Suppressor macrophage (primary cell): ENCODE results near the gene PRELP.

ENCODE experiments used
- DNase-seq, 4 experiments: peaks; one replicate each; pipeline ENCODE4 v3.0.0-alpha.2; 2020 to 2022

PRELP gene

GRCh38 chr1:203479646-203480045 is 4.0 kb downstream of the PRELP start:
- no peak for DNase-seq

- peak in 3 of 4 experiments; percentile 37 to 55 (median 53) for DNase-seq
These were observed 4.5 kb downstream of the PRELP start for GRCh38 chr1:203480084-203480483.

DNA sequence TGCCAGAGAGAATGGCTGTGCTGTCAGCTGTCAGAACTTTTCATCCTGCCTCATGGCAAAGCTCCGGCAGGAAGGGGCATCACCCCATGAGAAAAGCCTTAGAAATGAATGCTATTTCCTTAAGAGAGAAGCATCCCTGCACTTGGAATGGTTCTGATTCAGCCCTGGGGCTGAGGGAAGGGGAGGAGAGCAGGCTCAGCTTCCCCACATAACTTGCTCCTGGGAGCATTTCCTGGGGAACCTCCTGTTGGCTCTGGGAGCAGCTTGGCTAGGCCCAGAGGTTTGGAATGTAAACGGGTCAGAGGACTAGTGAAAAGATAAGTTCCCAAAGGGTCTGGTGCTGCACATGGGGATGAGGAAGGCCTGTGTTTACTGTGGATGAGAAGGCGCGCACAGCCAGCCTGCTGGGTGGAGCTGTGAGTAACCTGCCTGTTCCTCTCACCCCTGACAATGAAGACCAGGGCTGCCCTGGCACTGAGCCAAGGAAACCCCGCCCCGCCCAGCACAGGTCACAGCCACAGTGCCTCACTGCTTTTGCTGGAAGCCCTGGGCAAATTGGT is 5.0 kb downstream of the PRELP start:
- DNase-seq = peak in 3 of 4 experiments; percentile 9 to 40 (median 35)

DNA sequence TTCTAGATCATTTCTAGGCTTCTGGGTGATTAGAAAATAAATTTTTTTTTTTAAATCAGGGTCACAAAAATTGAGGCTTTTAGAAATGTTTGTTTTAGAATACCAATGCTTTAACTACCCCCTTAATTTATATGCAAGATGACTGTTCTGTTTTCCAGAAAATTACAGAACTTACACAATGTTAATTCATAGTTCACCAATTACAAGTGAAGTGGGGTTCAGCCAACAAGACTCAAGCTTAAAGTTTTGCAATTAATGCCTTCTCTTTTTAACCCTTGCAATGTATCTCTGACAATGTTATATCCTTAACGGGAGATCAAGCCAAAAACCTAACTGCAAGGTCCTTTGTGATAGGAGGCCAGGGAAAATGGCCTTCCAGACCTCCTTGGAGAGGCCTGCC is 5.6 kb downstream of the PRELP start:
- peak in 2 of 4 experiments; percentile 27 to 35 for DNase-seq

DNA sequence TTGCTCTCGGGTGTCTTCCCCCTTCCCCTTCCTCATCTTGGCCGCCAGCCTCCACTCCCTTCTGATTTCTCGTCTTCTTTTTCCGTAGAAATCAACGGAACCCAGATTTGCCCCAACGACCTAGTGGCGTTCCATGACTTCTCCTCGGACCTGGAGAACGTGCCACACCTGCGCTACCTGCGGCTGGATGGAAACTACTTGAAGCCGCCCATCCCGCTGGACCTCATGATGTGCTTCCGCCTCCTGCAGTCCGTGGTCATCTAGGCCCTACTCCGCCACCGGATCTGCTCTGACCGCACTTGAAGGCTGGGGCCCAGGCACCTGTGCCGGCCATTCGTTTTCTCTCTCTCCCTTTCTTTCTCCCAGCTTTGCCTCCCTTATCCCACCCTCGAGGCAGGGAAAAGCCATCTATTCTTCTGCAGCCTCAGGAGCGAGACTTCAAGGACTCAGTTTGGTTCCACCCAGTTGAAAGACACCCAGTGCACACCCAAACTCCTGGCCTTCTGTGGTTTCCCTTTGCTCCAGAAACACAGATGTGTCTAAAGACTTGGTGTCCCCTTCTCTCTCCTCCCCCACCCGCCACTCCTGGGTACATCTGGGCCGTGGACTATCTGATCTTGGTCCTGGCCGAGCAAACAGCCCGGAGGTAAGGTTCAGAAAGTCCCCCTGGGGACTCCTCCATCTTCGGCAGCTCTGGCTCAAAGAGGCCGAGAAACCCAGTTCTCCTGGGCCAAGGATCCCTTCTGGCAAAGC is 11.2 kb downstream of the PRELP start:
- DNase-seq = no peak

- DNase-seq = no peak
These were observed 12.9 kb downstream of the PRELP start for GRCh38 chr1:203488539-203488938.

GRCh38 chr1:203490607-203491006 is 15.0 kb downstream of the PRELP start:
- DNase-seq = no peak

DNA sequence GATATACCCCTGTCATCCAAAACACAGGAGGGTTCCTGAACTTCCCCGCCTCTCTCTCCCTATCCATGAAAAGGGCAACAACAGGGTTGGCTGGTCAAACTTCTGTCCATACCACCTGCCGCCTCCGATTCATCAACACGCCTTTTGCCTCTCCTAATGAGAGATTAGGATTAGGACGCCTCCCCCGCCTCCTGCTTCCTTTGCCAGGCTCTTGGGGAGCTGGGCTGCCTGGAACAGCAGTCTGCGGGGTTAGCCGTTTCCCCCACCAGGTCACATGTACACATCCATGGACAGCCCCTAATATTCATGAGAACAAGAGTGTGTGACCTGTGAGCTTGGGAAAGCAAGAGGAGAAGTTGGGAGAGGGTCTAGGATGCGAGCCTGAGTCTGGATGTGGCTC is 16.1 kb downstream of the PRELP start:
- no peak for DNase-seq

GRCh38 chr1:203492082-203492747 is 16.6 kb downstream of the PRELP start:
- DNase-seq = no peak

GRCh38 chr1:203492748-203493130 is 17.1 kb downstream of the PRELP start:
- DNase-seq = no peak

DNA sequence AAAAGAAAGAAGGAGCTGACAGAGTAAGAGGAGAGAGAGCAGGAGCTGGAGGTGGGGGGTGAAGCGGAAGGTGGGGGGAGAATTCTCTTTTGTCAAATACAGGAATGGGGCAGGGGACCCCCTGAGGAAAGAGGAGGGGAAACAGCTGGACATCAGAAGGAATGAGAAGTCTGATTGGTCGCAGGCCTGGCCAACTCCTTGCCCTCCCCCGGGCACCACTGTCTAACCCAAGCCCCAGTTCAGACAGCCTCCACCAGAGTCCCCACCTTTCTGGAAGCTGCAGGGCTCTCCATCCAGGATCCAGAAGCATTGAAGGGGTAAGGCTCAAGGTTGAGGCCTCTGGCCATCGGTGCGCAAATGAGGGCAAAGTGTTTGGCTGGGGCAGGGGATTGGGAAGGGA is 18.3 kb downstream of the PRELP start, which contains the start of gene OPTC:
Gene OPTC, plus strand, starts transcription at position 253 of the 400 bp plus-strand sequence. CDS start 1,853 bp downstream, outside the sequence.
- DNase-seq = no peak

GRCh38 chr1:203495845-203496244 is 20.2 kb downstream of the PRELP start:
- DNase-seq = no peak

- DNase-seq = no peak
These were observed 21.7 kb downstream of the PRELP start for GRCh38 chr1:203497269-203497777.

DNA sequence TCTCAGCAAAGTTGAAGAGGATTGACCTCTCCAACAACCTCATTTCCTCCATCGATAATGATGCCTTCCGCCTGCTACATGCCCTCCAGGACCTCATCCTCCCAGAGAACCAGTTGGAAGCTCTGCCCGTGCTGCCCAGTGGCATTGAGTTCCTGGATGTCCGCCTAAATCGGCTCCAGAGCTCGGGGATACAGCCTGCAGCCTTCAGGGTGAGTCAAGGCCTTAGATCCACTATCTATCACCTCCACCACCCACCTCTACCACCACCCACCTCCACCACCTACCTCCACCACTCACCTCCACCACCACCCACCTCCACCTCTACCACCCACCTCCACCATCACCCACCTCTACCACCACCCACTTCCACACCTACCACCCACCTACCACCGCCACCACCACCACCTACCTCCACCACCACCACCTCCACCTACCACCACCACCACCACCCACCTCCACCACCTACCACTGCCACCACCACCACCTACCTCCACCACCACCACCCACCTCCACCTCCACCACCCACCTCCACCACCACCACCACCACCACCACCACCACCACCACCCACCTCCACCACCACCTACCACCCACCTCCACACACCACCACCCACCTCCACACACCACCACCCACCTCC is 24.2 kb downstream of the PRELP start:
- no peak for DNase-seq

GRCh38 chr1:203500279-203500678 is 24.7 kb downstream of the PRELP start:
- DNase-seq = no peak

- DNase-seq = no peak
These were observed 28.2 kb downstream of the PRELP start for GRCh38 chr1:203503836-203504235.

DNA sequence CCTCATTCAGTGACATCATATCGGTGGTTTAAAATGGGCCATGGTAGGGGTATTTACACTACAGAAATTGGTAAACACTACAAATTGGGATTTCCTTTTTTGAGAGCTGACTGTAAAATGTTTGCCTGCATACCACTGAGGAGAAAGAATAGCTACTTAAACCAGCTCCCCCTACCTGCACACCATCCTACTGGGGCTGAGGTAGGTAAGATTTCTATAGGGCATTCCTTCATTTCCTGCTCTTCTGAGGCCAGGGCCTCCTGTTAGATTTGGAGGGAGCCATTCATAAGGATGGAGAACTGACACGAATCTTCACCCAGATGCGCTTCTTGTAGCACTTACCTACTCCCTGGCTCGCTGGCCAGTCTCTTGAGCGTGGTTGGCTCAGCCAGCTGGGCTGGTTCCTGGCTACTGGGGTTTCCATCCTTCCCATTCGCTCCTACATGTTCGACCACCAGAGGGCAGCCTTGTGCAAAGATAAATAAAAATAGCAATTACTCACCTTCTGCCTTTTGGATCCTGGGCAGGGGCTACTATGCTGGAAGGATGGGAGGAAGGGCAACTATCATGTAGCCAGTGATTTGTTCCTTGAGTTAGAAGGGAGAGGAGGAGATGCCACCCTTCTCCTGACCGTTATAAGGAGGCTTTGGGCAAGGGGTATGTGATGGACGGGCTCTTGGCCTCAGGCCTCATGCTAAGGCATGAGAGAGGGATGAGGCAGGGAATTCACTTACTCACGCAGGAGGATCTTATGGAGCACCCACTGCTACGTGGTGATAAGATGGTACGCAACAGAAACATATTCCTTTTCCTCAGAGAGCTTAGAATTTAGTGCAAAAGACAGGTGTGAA is 29.0 kb downstream of the PRELP start:
- peak; percentile 80 to 91 (median 86) for DNase-seq

GRCh38 chr1:203505526-203506204 is 30.1 kb downstream of the PRELP start:
- no peak for DNase-seq

DNA sequence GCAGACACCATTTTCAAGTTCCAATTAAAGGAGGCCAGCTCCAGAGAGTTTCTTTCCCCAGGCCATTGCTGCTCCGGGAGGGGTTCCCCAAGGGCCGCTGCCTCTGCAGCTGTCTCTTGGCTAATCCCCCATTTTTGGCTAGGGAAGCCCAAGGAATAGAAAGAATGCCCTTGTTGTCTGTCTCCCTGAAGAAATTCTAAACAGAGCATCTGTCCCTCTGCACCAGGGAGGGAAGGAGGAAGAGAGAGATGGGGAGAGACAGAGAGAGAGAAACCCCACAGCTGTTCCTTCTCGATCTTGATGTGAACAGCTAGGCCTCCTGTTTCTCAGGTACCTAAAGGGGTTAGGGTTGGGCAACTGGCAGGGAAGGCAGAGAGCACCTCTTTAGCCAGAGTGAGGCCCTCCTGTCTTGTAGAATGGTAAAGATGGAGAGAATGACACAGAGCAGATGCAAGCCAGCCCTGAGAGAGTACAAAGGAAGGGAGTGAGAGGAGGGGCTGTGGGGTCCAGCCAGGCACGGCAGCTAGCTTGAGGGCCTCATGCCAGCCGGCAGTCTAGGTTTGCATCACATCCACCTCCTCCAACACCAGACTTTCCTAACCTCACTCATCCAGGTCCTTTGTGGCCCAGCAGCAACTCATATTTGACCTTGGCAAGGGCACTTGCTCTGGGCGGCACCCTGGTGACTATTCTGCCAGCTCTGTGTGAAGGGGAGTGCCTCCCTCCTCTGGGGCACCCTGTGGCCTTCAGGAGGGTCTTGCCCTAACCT is 31.4 kb downstream of the PRELP start:
- DNase-seq = no peak

DNA sequence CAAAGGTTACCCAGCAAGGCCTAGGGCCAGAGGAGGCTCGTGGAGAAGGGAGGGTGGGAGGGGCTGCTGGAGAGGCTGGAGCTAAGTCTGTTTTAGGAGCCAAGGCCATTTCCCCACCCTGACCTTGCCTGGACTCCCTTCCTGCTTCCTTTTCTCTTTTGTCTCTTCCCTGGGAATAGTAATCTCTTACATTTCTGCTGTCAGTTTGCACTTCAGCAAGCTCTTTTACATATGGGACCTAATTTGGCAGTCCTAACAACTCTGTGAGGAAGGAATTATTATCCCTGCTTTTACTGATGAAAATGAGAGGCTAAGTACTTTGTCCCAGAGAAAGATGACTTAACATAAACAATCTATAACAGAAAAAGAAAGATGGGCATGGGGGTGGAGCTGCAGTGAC is 32.2 kb downstream of the PRELP start:
- DNase-seq = no peak
